Uterus (tissue), 2 donors: Measurements from ENCODE around the gene CLEC4F.

Experiments
- CTCF ChIP-seq, 4 experiments: fragments of 200-600 bp in 2 of 4; fragments of 450-650 bp in 2 of 4; sonication (generic) in 2 of 4; IDR thresholded peaks; one replicate each; pipeline ENCODE4 v1.5.1; 2016 to 2019; ENCODE audit warnings: antibody characterized with exemption in 4 of 4, mild to moderate bottlenecking in 2 of 4, moderate library complexity in 1 of 4
- POLR2A ChIP-seq, 2 donors: fragments of 450-650 bp; IDR thresholded peaks; one replicate each; pipeline ENCODE4 v1.6.1; 2016; ENCODE audit warnings: antibody characterized with exemption in 2 of 2, mild to moderate bottlenecking in 1 of 2, moderate library complexity in 1 of 2

GRCh38 chr2:70772486-70773155, 47.8 kb downstream of the CLEC4F start:
- TF ChIP-seq POLR2A (IDR thresholded peaks at IDR 0.05) (no peak), CTCF (IDR thresholded peaks at IDR 0.05) (no peak)
